GM19467 (cell line): ENCODE measurements around the gene NHLRC1.

ENCODE experiments used
- ATAC-seq: cut with Tn5 transposase; IDR thresholded peaks from one replicate; pipeline ENCODE4 v1.9.1; 2021; ENCODE audit warnings: mild to moderate bottlenecking, moderate library complexity; ENCODE audit not compliant: unreplicated experiment

Gene NHLRC1

DNA sequence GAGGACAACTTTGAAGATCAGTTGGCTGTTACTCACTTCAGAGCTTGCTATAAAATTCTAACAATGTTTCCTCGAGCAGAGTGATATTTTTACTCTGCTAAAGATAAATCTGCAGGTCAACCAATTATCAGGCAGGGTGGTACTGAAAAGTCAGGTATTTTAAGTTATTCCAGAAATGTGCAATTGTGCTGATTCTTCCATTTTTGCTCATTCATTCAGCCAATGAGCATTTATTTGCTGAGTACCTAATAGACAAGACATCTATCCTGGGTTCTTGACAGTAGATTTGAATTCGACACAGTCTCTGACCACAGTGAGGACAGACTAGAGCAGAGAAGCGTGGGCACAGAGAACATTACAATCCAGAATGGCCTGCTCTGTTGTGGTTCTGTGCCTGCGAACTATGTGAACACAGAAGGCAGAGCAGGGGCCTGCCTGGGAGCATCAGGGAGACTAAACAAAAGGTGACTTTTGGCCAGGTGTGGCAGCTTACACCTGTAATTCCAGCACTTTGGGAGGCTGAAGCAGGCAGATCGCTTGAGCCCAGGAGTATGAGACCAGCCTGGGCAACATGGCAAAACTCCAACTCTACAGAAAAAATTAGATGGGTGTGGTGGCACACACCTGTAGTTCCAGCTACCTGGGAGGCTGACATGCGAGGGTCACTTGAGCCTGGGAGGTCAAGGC, 17.6 kb upstream of the NHLRC1 start:
- no peak for ATAC-seq

DNA sequence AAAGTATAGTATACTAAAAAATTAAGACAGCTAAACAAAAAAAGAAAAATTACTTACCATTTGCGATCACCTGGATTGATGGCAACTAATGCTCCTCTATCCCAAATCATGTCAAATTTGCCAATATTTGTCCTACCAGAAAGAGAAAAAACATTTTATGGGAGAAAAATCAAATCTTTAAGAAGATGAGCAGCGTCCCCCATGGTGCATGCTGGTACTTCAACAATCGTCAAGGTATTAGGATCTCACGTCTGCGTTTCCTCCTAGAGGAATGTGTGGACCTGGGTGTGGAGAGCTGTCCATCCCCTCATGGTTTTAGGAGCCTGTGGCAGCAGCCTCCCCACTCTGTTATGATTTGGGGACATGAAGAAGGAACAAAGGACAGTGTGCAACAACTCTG, 16.4 kb upstream of the NHLRC1 start:
- ATAC-seq = no peak

DNA sequence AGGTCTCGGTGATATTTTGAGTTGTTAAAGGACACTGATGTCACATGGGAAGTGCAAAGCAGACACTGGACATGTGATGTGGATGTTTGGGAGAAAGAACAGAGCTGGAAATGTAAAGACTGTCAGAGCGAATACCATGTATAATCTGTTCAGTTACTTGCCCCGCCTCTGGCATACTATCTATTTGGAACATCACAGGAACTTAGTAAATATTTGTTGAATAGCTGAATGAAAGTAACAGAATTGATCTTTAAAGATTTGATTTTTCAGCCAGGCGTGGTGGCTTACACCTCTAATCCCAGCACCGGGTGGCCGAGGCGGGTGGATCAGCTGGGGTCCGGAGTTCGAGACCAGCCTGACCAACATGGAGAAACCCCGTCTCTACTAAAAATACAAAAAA, 13.8 kb upstream of the NHLRC1 start:
- no peak for ATAC-seq

DNA sequence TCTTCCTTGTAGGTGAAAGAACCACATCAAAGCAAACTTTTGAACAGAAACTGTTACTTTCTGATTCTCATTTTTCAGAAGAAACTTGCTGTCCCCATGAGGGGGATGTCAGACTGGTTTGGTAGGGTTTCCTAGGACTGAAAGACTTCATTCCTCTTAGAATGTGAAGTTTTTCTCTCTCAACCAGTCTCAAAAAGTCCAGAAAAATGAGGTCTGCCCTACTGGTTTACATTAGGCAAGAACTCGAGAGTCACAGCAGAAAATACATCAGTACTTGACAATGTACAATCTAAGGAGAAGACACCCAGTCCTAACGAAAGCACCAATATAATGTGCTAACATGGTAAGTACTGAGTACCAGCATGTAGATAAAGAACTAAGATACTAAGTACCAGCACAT, 12.7 kb upstream of the NHLRC1 start:
- no peak for ATAC-seq

DNA sequence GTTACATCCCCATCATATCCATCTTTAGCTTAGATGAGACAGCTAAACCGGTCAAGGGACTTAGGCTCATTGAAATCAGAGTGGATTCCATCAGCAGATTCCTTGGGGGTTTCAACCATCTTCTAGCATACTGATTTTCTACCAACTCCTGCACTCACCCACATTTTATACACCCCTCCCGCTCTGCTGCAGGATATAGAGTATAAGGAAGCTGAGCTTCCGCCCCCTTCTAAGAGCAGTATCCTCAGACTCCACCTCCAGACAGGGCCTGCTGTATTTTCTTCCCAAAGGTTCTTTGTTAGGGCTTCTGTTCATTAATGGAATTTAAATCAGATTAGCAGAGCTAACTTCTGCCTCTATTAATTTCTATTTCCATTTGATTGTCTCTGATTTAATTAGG, 9.9 kb upstream of the NHLRC1 start:
- no peak for ATAC-seq

DNA sequence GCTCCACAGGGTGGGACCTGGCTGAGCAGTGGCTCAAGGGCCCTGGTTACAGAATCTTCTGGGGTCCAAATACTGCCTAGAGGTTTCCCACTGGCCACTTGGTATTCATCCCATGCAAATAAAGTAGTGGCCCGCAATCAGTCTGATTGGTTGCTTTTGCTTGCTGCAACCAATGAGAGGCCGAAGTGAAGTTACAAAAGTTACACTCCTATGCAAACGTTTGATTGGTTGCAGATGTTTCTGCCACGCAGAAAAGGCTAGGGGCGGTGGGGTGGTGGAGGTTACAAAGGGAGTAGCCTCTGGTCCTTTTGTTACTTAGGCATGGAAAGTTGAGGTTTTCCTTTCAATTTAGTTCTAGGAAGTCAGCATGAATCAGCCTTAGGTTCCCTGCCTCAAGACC, 3.6 kb upstream of the NHLRC1 start:
- ATAC-seq = no peak

DNA sequence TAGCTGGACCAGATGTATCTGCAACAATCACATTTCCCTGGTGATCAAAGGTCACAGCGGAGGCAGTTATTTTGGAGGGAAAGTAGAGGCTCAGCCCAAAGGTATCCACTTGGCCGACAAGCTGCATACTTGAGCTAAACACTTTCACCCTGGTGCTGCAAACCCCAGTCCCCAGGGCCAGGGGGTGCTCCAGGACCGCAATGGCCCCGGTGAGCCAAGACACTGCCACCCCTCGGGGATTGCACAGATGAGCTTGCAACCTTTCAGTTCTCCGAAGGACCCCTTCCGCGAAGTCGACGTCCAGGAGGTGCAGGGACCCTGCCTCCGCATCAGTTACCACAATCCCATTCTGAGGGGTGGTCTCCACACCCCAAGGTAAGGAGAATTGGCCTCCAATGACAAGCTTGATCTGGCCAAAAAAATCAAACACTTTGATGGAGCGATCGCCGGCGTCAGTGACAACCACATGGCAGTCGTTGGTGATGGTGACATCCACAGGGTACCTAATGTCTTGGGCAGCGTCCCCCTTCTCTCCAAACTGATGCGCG, 823 bp downstream of the NHLRC1 start:
- no peak for ATAC-seq

DNA sequence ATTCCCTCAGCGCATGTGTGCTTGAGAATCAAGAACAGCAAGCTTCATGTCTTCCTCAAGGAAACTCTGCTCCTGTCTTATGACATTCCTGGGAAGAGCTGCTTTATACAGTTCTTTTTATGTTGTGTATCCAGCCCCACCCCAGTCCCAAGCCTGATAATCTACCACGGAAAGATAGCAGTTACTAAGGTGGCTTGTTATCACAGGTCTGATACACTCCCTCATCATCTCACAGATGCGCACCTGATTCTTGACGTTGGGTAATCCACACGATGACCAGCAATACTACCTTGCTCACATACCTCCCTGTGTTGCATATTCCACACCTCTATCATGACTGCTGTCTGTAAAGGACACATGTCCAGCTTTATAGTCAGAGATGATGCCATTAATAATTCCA, 3.2 kb downstream of the NHLRC1 start:
- no peak for ATAC-seq

DNA sequence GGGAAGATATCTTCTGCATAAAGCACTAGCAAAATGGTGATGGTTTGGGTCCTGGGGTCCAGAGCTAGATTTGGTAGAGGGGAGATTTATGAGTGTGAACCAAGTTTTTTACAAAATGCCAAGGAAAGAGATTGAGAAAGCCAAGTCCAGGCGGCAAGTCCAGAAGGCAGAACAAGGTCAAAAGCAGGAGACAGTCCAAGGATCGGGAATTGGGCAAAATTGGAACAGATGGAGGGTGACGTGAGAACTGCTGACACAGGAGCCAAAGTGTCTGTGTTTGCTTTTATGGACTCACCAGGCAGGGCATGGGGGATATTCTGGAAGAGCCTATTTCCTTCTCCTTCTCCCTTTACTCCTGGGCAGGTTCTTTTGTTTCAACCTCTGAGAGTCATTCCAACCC, 4.1 kb downstream of the NHLRC1 start:
- ATAC-seq = no peak

DNA sequence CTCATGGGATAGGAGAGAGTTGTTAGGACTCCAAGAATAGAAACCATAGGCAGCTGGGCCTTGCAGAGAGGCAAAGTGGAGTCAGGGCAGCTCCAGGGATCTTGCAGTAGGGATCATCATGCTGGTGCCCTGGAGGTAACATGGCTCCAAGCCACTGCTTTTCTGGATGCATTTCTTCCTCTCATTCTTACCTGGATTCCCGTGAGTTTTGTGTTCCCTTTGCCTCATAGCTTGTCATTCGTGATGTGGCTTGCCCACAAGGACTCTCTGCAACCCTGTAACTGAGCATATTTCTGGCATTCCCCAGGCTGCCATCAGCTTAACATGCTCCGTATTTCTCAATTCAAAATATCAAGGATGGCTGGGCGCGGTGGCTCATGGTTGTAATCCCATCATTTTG, 5.3 kb downstream of the NHLRC1 start:
- ATAC-seq = no peak

DNA sequence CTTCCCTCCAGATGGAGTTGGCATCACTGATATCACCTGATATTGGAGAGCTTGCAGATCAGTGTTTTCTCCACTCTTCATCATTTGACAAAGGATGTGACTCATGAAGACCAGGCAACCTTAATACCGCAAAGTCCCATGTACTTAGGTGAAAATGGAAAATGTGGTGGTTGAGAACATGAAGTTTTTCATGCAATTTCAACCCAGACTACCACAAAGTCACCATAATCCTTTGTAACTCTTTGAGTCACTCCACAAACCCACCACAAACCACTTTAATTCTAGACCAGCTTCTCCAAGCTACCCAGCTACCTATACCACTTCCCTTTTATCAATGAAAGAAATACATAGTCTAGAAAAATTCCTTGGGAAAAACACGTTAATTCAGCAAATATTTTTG, 7.1 kb downstream of the NHLRC1 start:
- ATAC-seq = no peak

DNA sequence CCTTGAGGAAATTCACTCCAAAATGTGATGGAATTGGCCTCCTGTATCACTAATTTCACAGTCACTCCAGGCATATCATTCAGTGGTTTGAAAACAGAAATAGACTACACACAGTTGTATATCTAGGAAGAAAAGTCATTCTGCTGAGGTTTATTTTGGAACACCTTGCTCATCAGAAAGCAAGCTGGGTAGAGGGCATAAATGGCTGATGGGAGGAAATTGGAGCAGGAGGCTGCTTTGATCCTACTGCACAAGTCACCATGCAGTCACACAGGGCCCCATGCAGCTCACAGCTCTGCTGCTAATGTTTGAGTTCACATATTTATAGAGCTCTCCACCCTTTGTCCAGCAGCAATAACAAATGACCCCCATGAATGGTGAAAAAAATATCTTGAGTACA, 12.3 kb downstream of the NHLRC1 start:
- ATAC-seq = no peak

DNA sequence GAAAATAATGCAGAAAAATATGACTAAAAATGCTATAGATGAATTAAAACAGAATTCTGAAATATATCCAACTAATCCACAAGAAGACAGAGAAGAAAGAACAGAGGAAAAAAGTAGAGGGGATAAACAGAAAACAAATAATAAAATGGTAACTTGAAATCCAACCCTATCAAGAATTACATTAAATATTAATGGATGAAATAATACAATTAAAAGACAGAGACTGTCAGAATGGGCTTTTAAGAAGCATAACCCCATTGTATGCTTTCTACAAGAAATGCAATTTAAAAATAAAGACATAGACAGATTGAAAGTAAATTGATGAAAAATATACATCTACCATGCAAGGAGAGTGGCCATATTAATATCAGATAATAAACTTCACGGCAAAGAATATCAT, 15.4 kb downstream of the NHLRC1 start:
- no peak for ATAC-seq

DNA sequence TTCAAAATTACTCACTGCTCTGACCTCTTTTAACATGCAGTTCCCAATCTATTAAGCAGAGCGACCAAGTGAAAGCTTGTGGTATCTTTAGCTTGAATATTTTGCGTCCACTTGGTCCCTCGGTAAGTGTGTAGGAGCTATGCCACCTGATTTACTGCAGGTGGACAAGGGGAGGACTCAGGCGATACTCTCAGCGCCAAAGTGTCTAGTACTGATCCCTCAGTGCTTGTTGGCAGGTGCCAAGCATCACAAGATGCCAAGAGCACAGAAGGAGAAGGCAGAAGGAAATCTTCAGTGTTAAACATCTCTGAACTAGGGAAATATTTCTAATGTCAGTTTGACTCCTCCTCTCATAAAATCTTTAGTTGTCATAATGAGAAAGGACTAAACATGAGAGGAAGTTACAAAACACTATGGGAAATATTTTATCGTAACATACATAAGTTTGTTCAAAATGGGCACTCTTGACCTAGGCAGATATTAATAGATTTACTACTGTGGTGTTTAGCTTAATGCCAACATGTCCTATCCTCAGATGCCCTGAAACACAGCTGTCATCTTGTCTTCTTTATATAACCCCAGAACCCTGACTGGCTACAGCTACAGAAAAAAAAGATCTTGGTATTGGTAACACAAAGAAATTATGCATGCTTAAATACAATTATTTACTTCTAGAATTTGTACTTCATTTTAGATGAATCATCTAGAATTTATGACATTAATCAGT, 19.5 kb downstream of the NHLRC1 start:
- no peak for ATAC-seq

DNA sequence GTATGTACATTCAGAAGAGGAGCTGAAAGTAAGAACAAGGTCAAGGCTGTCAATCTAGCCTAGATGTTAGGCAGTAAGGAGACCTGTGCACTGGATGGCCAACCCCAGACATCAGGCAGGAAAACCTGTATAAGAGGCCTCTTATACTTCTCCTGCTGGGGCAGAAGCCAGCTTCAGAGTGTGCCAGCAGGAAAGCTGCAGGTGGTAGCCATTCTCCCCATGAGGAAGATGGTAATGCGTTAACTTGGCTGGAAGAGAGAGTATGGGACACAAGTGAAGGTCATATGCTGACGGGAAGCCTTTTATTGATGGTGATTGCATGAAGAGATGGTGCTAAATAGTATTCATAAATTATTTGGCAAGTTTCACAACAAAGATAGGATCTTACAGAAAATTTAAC, 20.6 kb downstream of the NHLRC1 start:
- ATAC-seq = no peak

DNA sequence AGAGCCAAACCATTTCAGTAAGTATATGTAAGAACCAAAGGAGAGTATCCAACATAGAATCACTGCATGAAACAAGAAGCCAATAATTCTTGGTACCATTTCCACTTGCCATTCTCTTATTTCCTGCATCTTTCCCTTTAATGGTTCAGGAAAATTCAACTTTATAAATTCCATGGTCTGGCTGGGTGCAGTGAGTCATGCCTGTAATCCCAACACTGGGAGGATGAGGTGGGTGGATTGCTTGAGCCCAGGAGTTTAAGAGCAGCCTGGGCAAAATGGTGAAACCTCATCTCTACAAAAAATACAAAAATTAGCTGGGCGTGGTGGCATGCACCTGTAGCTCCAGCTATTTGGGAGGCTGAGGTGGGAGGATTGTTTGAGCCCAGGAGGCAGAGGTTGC, 21.2 kb downstream of the NHLRC1 start:
- ATAC-seq = no peak

DNA sequence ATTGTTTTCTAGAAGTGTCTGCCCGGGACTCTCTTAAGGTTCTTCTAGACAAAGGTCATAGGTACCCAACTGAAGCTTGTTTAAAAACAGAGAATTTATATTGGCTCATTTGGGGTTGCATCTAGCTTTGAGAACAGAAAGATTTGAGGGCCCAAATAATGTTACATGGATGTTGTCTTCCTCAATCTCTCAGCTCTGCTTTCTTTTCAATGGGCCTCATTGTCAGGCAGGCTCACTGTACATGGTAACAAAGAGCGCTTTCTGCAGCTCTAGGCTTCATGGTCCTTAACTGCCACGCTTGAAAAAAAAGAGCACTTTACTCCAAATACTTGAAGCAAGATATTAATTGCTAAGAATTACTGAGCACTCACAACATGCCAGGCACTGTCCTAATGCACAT, 22.2 kb downstream of the NHLRC1 start:
- ATAC-seq = no peak

DNA sequence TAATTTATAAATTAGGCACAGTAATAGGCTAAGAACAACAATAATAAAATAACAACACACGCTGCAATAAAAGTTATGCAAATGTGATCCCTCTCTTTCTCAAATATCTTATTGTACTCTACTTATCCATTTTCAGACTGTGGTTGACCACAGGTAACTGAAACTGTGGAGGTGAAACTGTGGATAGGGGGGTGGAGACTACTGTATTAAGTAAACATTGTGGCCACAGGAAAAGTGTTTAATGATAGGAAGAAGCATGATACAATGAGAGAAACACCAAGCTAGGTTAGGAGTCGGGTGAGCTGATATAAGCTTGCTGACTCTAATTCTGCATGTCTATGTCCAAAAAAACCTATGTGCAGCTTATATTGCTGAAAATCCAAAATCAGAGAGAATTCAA, 23.0 kb downstream of the NHLRC1 start:
- ATAC-seq = no peak

DNA sequence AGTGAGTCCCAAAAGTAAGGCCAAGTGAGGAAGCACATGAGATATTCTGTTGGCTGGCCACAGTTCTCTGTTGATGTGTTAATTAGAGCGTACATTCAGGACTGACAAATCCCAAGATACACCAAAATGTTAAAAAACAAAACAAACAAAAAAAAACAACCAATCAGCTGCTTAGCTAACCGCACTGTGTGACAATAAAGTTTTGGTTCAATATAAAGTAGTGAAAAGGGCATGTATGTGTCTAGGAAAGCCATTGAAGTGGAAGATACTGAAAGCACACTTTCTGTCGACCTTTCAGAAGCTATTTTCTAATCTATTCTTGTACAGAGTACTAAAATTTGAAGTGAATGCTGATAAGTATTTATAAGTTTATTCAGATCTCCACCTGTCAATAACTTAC, 26.1 kb downstream of the NHLRC1 start:
- ATAC-seq = no peak

DNA sequence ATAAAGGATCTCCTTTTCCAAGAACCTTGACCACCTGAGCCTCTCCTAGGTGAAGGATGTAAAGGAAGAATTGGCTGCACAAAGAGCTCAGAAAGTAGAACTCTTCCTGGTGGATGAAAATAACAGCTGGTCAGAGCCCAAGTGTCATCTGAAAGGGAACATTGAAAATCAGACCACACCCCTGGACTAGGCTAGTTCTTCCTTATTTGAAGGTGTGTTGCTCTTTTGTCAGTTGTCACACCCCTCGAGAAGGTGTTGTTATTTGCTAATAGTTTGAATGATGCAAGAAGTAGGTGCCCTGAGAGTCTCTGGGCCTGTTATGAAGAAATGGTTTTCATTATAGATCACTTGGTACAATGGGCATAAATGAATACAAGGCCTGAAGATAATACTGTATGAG, 31.1 kb downstream of the NHLRC1 start:
- ATAC-seq = no peak

DNA sequence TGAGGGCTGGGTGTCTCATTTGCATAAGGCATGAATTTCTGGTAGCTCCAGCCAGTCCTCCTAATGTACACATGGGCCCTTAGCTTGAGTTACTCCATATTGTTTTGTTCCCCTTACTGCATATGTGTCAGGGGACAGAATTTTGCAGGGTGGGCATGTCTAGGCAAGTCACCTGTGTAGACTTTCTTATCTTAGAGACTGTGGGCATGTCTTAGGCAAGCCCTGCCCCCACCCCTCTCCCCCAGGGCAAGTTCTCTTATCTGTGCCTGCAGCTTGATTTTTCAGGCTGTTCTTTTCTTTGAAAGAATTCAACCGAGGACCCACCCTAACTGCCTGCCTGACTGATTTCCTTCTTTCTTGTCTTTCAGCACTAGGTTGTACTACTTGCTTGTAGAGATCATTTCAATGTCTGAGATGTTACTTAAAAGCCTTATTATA, 32.1 kb downstream of the NHLRC1 start:
- no peak for ATAC-seq
